Measurements from ENCODE around the gene CCDC78.

DNA sequence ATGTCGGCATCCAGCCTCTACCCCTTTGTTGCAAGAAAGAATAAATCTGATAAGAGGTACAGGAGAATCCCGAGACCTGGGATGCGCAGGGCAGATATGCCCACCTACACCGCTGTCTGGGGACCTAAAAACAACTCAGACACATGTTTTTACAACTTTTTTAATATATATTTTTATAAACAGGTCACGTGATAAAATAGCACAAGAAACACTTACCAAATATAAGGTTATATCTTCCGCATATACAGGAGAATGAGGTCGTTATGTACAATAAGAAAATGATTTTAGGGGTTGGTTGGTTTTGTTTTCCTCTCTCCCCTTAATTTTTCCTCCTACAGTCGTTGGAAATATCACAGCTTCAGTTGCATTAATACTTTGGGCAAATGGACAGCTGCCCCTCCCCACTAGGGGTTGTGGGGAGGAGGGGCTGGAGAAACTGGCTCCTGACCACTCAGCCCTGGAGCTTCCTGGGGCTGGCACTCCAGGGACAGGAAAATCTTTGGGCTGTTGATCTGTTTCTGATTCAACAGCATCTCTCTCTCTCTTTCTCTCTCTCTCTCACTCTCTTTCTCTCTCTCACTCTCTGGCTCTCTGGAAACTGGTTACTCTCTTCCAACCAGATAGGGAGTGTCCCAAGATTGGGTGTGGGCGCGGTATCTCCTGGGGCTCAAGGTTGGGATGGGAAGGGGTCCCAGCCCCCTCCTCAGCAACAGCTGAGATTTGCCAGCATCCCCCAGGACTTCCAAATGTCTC, 33.7 kb downstream of the CCDC78 start:
- TF ChIP-seq FOXA1 (IDR thresholded peaks at IDR 0.05), result no peak
- no peak for TF ChIP-seq BHLHE40 (IDR thresholded peaks at IDR 0.05; ENCODE audit: borderline replicate concordance)
- TF ChIP-seq SUZ12 (IDR thresholded peaks at IDR 0.05), result no peak
- TF ChIP-seq SP1 (IDR thresholded peaks at IDR 0.05), result no peak
- TF ChIP-seq ZNF384 (IDR thresholded peaks at IDR 0.05), result no peak
- TF ChIP-seq L3MBTL2 (conservative IDR thresholded peaks at IDR 0.05), result no peak
- no peak for TF ChIP-seq FOXK2 (IDR thresholded peaks at IDR 0.05)
- TF ChIP-seq ELF4 (IDR thresholded peaks at IDR 0.05), result no peak
- TF ChIP-seq, protein P1, sequence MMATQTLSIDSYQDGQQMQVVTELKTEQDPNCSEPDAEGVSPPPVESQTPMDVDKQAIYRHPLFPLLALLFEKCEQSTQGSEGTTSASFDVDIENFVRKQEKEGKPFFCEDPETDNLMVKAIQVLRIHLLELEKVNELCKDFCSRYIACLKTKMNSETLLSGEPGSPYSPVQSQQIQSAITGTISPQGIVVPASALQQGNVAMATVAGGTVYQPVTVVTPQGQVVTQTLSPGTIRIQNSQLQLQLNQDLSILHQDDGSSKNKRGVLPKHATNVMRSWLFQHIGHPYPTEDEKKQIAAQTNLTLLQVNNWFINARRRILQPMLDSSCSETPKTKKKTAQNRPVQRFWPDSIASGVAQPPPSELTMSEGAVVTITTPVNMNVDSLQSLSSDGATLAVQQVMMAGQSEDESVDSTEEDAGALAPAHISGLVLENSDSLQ (IDR thresholded peaks at IDR 0.05), result no peak
- TF ChIP-seq NFRKB (IDR thresholded peaks at IDR 0.05), result no peak

Measured in HEK293T (cell line).